Kidney (tissue), 14 donors: ENCODE measurements around the gene IRF2BP2. TPM values are rescaled to one million over a fixed set of nuclear protein-coding genes. Genes with fewer than 3 reads are reported as not detected.

ENCODE experiments used
- DNase-seq, 5 donors: peaks; one replicate each; pipeline ENCODE4 v3.0.0-alpha.2; 2013 to 2020
- FAIRE-seq: peaks from 2 replicates; lab custom pipeline; 2012; peaks lifted over from hg19 to GRCh38; lab: Jason Lieb, UNC
- H3K27ac ChIP-seq, 2 donors: one replicate each; pipeline ENCODE4 v1.7.0; 2013; ENCODE audit warnings: low read depth in 2 of 2, low read length in 2 of 2, inconsistent platforms in 1 of 2
- H3K27me3 ChIP-seq: one replicate; pipeline ENCODE4 v1.7.1; 2013; ENCODE audit warnings: low read length, inconsistent platforms; ENCODE audit not compliant: control insufficient read depth, insufficient read depth
- H3K36me3 ChIP-seq, 3 donors: one replicate each; pipeline versions ENCODE4 v1.7.0 to v1.7.1; 2013; ENCODE audit warnings: low read length in 3 of 3, control low read depth in 1 of 3, inconsistent platforms in 1 of 3; ENCODE audit not compliant: insufficient read depth in 3 of 3, control insufficient read depth in 2 of 3
- H3K4me1 ChIP-seq, 3 donors: one replicate each; pipeline versions ENCODE4 v1.7.0 to v1.7.1; 2013; ENCODE audit warnings: low read length in 3 of 3, inconsistent platforms in 1 of 3, low read depth in 1 of 3; ENCODE audit not compliant: control insufficient read depth in 2 of 3, insufficient read depth in 2 of 3
- H3K4me3 ChIP-seq, 3 donors: one replicate each; pipeline versions ENCODE4 v1.7.0 to v1.8.1; 2013; ENCODE audit warnings: low read length in 3 of 3, control low read depth in 1 of 3, inconsistent platforms in 1 of 3
- H3K9ac ChIP-seq, 3 donors: one replicate each; pipeline versions ENCODE4 v1.7.0 to v1.7.1; 2013; ENCODE audit warnings: low read length in 3 of 3, control low read depth in 1 of 3, inconsistent platforms in 1 of 3
- H3K9me3 ChIP-seq, 3 donors: one replicate each; pipeline versions ENCODE4 v1.7.0 to v1.7.1; 2013; ENCODE audit warnings: low read length in 3 of 3, control low read depth in 1 of 3, inconsistent platforms in 1 of 3; ENCODE audit not compliant: control insufficient read depth in 2 of 3, insufficient read depth in 1 of 3
- CTCF ChIP-seq: IDR thresholded peaks from 3 replicates; pipeline ENCODE4 v1.5.1; 2012; ENCODE audit warnings: mild to moderate bottlenecking, moderate library complexity, borderline replicate concordance; ENCODE audit not compliant: insufficient read depth; ENCODE audit errors: extremely low read depth
- intact Hi-C: fragments of 100-400 bp; cut with DNase I; formaldehyde crosslinking; loops from one replicate; pipeline ENCODE4 v1.11.1; 2022
- polyA plus RNA-seq: library from polyadenylated mRNA; stranded (reverse); fragments of 350-450 nt; fragmentation: Illumina TruSeq; extraction: RNeasy Lipid Tissue Mini Kit (QIAGEN cat#74804); gene quantifications from one replicate; pipeline ENCODE4 v1.2.3, GENCODE V29; 2014; ENCODE audit warnings: low read depth, low replicate concordance; ENCODE audit not compliant: insufficient read depth
- total RNA-seq: library from RNA; stranded (reverse); fragmentation: NEBNext Ultra II Directional; extraction: Animal tissue kit (Norgen Biotek cat#: 25700); gene quantifications from one replicate; pipeline ENCODE4 v1.2.1, GENCODE V29; 2021
- donor health status: control.
- donor health status: control.
- donor health status: control.
- donor health status: control.
- donor health status: control.
- donor health status: DM: yes; HTN: yes; CAD: no.
- donor health status: Normal renal cell carcinoma (clear cell type).

IRF2BP2 gene
- total and polyA plus RNA-seq, 2 donors from 2014 or later = 53.8 to 130 TPM

GRCh38 chr1:234572966-234573365, 37.0 kb downstream of the IRF2BP2 start:
- Histone ChIP-seq H3K27me3 (no peaks in the 10 kb centered on the region), H3K27ac (no peak overlapping the region), H3K36me3 (no peaks in the 10 kb centered on the region), H3K9me3 (no peaks in the 10 kb centered on the region), H3K9ac (no peak overlapping the region), H3K4me3 (no peak overlapping the region), H3K4me1 (no peaks in the 10 kb centered on the region)
- FAIRE-seq (no peak), DNase-seq (no peak)
- no peak for TF ChIP-seq CTCF
- intact Hi-C loops = no loop called here

- Histone ChIP-seq H3K36me3 (no peaks in the 10 kb centered on the region), H3K9me3 (no peaks in the 10 kb centered on the region), H3K4me1 (no peaks in the 10 kb centered on the region), H3K27me3 (no peaks in the 10 kb centered on the region), H3K9ac (no peak overlapping the region), H3K27ac (no peak overlapping the region), H3K4me3 (no peak overlapping the region)
- DNase-seq (no peak), FAIRE-seq (no peak)
- TF ChIP-seq CTCF = no peak
- intact Hi-C loops = no loop called here
These were observed 38.3 kb downstream of the IRF2BP2 start for GRCh38 chr1:234571702-234572101.

DNA sequence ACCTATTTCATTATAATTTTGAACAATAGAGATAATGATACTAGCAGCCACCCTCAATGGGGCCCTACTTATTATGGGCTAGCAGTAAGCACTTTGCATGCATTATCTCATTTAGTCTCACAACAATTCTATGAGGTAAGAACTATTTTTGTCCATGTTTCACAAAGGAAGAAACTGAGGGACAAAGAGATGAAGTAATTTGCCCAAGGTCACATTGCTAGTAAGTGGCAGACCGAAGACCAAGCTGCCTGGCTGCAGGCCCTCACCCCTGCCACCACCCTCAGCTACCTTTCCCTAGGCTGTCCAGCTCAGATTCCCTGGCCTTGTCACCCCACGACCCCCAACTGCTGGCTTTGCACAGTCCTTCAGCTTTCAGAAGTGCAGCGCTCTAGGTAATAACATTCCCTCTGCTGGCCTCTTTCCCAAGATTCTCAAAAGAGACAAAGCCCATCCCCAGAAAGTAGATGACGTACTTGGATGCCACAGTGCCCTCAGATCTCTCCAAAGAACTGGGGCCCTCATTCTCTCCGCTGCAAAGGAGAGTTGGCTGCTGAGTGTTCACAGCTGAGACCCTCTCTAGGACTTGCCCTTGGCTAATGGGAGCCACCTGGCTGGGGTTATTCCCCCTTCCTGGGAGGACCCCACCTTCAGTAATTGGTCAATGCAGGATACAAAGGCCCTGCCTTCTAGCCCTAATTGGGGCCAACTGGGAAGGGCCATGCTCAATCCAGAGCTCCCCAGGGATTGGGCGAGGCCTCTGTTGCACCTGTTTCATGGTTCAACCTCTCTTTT, 39.5 kb downstream of the IRF2BP2 start:
- intact Hi-C loops = no loop called here
- Histone ChIP-seq H3K27me3 (no peaks in the 10 kb centered on the region), H3K9ac (no peak overlapping the region), H3K4me3 (no peak overlapping the region), H3K27ac (no peak overlapping the region), H3K4me1 (no peaks in the 10 kb centered on the region), H3K9me3 (no peaks in the 10 kb centered on the region), H3K36me3 (no peaks in the 10 kb centered on the region)
- DNase-seq (no peak), FAIRE-seq (no peak)
- TF ChIP-seq CTCF = no peak
